Chondrocyte (in vitro differentiated cells): ENCODE results near the gene BTBD10. TPM values are rescaled to one million over a fixed set of nuclear protein-coding genes. Genes with fewer than 3 reads are reported as not detected.
"Not testable (repeated sequence)": the region's sequence is repeated elsewhere in the genome, so short reads cannot be mapped to it uniquely, and the experiment has no call there.

Source experiments
- DNase-seq: peaks from one replicate; pipeline ENCODE4 v3.0.0; 2021; ENCODE audit warnings: mixed read lengths, low spot score
- H3K27ac Mint-ChIP-seq: one replicate; pipeline ENCODE4 v1.8.0; 2021; ENCODE audit warnings: mild to moderate bottlenecking, moderate library complexity, mixed read lengths; ENCODE audit not compliant: unreplicated experiment
- H3K27me3 Mint-ChIP-seq: 2 replicates; pipeline ENCODE4 v1.8.0; 2021; ENCODE audit warnings: low read depth, mixed read lengths
- H3K36me3 Mint-ChIP-seq: 2 replicates; pipeline ENCODE4 v1.8.0; 2021; ENCODE audit warnings: low read depth, mixed read lengths
- H3K4me1 Mint-ChIP-seq: 2 replicates; pipeline ENCODE4 v1.8.0; 2021; ENCODE audit warnings: low read depth, mild to moderate bottlenecking, mixed read lengths
- H3K4me3 Mint-ChIP-seq: one replicate; pipeline ENCODE4 v1.8.0; 2021; ENCODE audit warnings: mild to moderate bottlenecking, moderate library complexity, mixed read lengths; ENCODE audit not compliant: unreplicated experiment
- H3K9me3 Mint-ChIP-seq: 2 replicates; pipeline ENCODE4 v1.8.0; 2021; ENCODE audit warnings: low read depth, mixed read lengths
- CTCF ChIP-seq: fragments of 200-600 bp; sonication (generic); IDR thresholded peaks from 2 replicates; pipeline ENCODE4 v1.5.0; 2021; ENCODE audit warnings: antibody characterized with exemption, mild to moderate bottlenecking, moderate library complexity
- total RNA-seq: library from RNA; stranded (reverse); gene quantifications from 3 replicates; pipeline ENCODE4 v1.2.1, GENCODE V29; 2021

The BTBD10 gene
- total RNA-seq, 1 donor from 2014 or later = 37.3 TPM

- H3K4me1 Mint-ChIP-seq = peaks cover 30% of the 10 kb centered on the region
- H3K36me3 Mint-ChIP-seq = no peaks in the 10 kb centered on the region
- no peaks in the 10 kb centered on the region for H3K9me3 Mint-ChIP-seq
- H3K27ac Mint-ChIP-seq = no peak overlapping the region
- H3K27me3 Mint-ChIP-seq = no peaks in the 10 kb centered on the region
- no peak for TF ChIP-seq CTCF
- H3K4me3 Mint-ChIP-seq = no peak overlapping the region
- DNase-seq = no peak
Observed at GRCh38 chr11:13445588-13445987, 17.4 kb downstream of the BTBD10 start.

- DNase-seq = no peak
- no peak for TF ChIP-seq CTCF
- H3K36me3 Mint-ChIP-seq = no peaks in the 10 kb centered on the region
- peaks cover 3% of the 10 kb centered on the region for H3K9me3 Mint-ChIP-seq
- no peaks in the 10 kb centered on the region for H3K27me3 Mint-ChIP-seq
- peak overlapping the region; percentile 38 for H3K4me3 Mint-ChIP-seq
- H3K4me1 Mint-ChIP-seq = peaks cover 24% of the 10 kb centered on the region
- peak overlapping the region; percentile 57 for H3K27ac Mint-ChIP-seq
Observed at GRCh38 chr11:13440100-13440855, 22.7 kb downstream of the BTBD10 start.

DNA sequence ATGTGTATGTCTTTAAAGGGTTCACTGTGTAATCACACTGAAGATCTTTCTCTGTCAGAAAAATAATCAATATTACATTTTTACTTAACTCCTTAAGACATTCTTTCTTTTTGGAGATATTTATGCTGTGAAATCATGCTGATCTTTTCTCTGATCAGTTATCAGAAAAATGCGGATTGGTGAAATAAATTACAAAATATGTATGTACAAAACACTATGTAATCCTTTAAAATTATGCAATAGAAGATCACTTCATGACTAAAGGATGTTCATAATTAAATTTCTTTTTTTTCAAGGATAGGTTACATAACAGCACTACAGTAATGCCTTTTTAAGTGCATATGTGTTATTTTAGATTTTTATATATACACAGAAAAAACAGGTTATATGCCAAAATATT is 24.7 kb downstream of the BTBD10 start:
- peaks cover 28% of the 10 kb centered on the region for H3K4me1 Mint-ChIP-seq
- DNase-seq = no peak
- peaks cover 3% of the 10 kb centered on the region for H3K9me3 Mint-ChIP-seq
- H3K4me3 Mint-ChIP-seq = no peak overlapping the region
- no peak overlapping the region for H3K27ac Mint-ChIP-seq
- no peak for TF ChIP-seq CTCF
- H3K36me3 Mint-ChIP-seq = no peaks in the 10 kb centered on the region
- H3K27me3 Mint-ChIP-seq = no peaks in the 10 kb centered on the region

- H3K27ac Mint-ChIP-seq, H3K9me3 Mint-ChIP-seq, H3K36me3 Mint-ChIP-seq, DNase-seq, H3K27me3 Mint-ChIP-seq, H3K4me3 Mint-ChIP-seq: not testable (repeated sequence)
- peaks cover 28% of the 10 kb centered on the region for H3K4me1 Mint-ChIP-seq
Observed at GRCh38 chr11:13436836-13437235, 26.2 kb downstream of the BTBD10 start.

DNA sequence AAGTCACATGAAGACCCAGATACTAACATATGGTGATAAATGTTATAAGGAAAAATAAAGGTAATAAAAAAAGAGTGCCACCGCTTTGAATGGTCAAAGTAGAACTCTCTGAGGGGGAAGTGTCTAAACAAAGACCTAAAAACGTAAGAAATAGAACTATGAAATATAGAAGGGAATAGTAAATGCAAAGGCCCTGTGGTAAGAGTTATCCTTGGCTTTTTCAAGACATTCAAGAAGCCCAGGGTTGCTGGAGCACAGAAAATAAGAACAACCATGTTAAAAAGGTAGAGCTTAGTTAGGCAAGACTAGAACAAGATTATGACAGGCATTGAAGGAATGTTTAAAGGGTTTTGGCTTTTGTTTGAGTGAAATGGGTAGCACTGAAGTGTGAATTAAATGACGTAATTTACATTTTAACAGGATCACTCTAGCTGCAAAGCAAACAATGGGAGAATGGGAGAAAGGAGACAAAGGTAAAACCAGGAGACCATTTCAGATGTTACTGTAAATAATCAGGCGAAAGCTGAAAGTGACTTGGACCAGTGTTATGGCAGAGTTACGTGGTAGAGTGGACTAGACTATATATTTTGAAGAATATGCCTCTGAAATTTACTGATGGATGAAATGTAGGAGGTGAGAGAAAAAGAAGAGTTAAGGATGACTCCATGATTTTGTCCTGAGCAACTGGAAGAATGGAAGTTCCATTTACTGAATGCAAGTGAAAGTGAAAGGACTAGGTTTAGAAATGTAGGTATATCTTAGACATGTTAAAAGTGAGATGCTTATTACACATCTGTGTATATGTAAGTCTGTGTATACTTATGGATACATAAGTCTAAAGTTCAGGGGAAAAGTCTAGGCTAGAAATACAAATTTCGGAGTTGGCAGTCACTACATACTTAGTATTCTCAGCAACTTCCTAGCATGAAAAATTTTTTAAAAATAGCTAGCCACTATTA is 28.5 kb downstream of the BTBD10 start:
- Mint-ChIP-seq H3K4me3 (no peak overlapping the region), H3K4me1 (peaks cover 13% of the 10 kb centered on the region), H3K27ac (no peak overlapping the region), H3K9me3 (peaks cover 6% of the 10 kb centered on the region), H3K36me3 (peaks cover 2% of the 10 kb centered on the region), H3K27me3 (no peaks in the 10 kb centered on the region)
- DNase-seq = no peak
- TF ChIP-seq CTCF = no peak
